OCI-LY7 (cell line): ENCODE results near the gene RNASE12. TPM values are rescaled to one million over a fixed set of nuclear protein-coding genes. Genes with fewer than 3 reads are reported as not detected.

Source experiments
- BruUV-seq: library from RNA; stranded (reverse); fragments of 400-500 nt; replicated peaks from 2 replicates; lab custom pipeline; 2021; lab: Mats Ljungman, UMichigan
- CTCF ChIA-PET: fragments of 300-600 bp; sonication (Branson Sonifier 250); formaldehyde crosslinking; loops from one replicate; lab custom pipeline; 2022; ENCODE audit warnings: antibody characterized with exemption; ENCODE audit not compliant: unreplicated experiment; lab: Charles Lee
- POLR2A ChIA-PET: fragments of 300-600 bp; sonication (Branson Sonifier 250); formaldehyde crosslinking; loops from one replicate; lab custom pipeline; 2022; ENCODE audit warnings: antibody characterized with exemption; lab: Charles Lee
- DNase-seq: peaks from one replicate; pipeline ENCODE4 v3.0.0-alpha.2; 2015; ENCODE audit warnings: low spot score
- H2AFZ ChIP-seq: fragments of 200-600 bp; sonication (generic), shearing (Covaris generic); 2 replicates; pipeline ENCODE4 v1.6.1; 2014; ENCODE audit warnings: mild to moderate bottlenecking, antibody characterized with exemption, low read length, moderate library complexity
- H3K27ac ChIP-seq: fragments of 200-600 bp; sonication (generic); 2 replicates; pipeline ENCODE4 v1.5.1; 2014; ENCODE audit warnings: mixed run types, low read depth, mild to moderate bottlenecking, moderate library complexity, low read length, inconsistent platforms; ENCODE audit not compliant: poor library complexity, severe bottlenecking
- H3K36me3 ChIP-seq: fragments of 200-600 bp; sonication (generic); 2 replicates; pipeline ENCODE4 v1.6.1; 2014; ENCODE audit warnings: mild to moderate bottlenecking, antibody characterized with exemption, low read length, moderate library complexity, mixed read lengths; ENCODE audit not compliant: insufficient read depth
- H3K4me1 ChIP-seq: fragments of 200-600 bp; sonication (generic); 2 replicates; pipeline ENCODE4 v1.5.1; 2014; ENCODE audit warnings: mild to moderate bottlenecking, low read length; ENCODE audit not compliant: insufficient read depth, poor library complexity, severe bottlenecking
- H3K4me2 ChIP-seq: fragments of 200-600 bp; sonication (generic); 2 replicates; pipeline ENCODE4 v1.6.1; 2014; ENCODE audit warnings: mild to moderate bottlenecking, low read length
- H3K4me3 ChIP-seq: fragments of 200-600 bp; sonication (generic); 2 replicates; pipeline ENCODE4 v1.5.1; 2014; ENCODE audit warnings: mild to moderate bottlenecking, low read depth, low read length; ENCODE audit not compliant: poor library complexity, severe bottlenecking
- H3K79me2 ChIP-seq: fragments of 200-600 bp; sonication (generic); 2 replicates; pipeline ENCODE4 v1.6.1; 2016; ENCODE audit warnings: low read depth, mild to moderate bottlenecking, low read length, moderate library complexity, mixed read lengths; ENCODE audit not compliant: insufficient read depth
- H3K9me2 ChIP-seq: fragments of 200-600 bp; sonication (generic); 2 replicates; pipeline ENCODE4 v1.6.1; 2016; ENCODE audit warnings: mild to moderate bottlenecking, low read length, mixed read lengths; ENCODE audit not compliant: insufficient read depth
- H3K9me3 ChIP-seq: fragments of 200-600 bp; sonication (generic); 2 replicates; pipeline ENCODE4 v1.6.1; 2014; ENCODE audit warnings: mild to moderate bottlenecking, mixed run types, low read length, mixed read lengths
- H4K20me1 ChIP-seq: fragments of 200-600 bp; sonication (generic); 2 replicates; pipeline ENCODE4 v1.6.1; 2014; ENCODE audit warnings: mild to moderate bottlenecking, antibody characterized with exemption, low read length, moderate library complexity, mixed read lengths; ENCODE audit not compliant: insufficient read depth
- CTCF ChIP-seq: fragments of 200-600 bp; sonication (generic); conservative IDR thresholded peaks from 2 replicates; pipeline ENCODE4 v1.5.1; 2014; ENCODE audit warnings: mild to moderate bottlenecking, antibody characterized with exemption, low read length, moderate library complexity, mixed read lengths
- EZH2phosphoT487 ChIP-seq: fragments of 200-600 bp; sonication (generic); IDR thresholded peaks from 2 replicates; pipeline ENCODE4 v1.6.1; 2018; ENCODE audit warnings: low read depth, borderline replicate concordance, mild to moderate bottlenecking, mixed run types, antibody characterized with exemption, low read length, moderate library complexity, mixed read lengths
- intact Hi-C: fragments of 100-400 bp; cut with micrococcal nuclease; formaldehyde crosslinking; loops from one replicate; pipeline ENCODE4 v1.10.0; 2022; ENCODE audit not compliant: unreplicated experiment
- total RNA-seq, 2 experiments: library from RNA; depleted of rRNA in 1 of 2; stranded (reverse); fragments of >200 nt in 1 of 2; shearing (Covaris generic) in 1 of 2; gene quantifications; 2 replicates each; pipeline ENCODE4 v1.2.3, GENCODE V29; 2014 to 2022

The RNASE12 gene
- total RNA-seq, 2 experiments from 2014 or later, result not detected

GRCh38 chr14:20632448-20632830 lies 41.3 kb upstream of the RNASE12 start:
- H3K9me3 ChIP-seq, result no peaks in the 10 kb centered on the region
- no peak for DNase-seq
- no peak overlapping the region for H3K4me3 ChIP-seq
- no peak overlapping the region for H2AFZ ChIP-seq
- no peak overlapping the region; the same call in 1 of the 2 replicates for H3K4me2 ChIP-seq
- ChIA-PET CTCF (no interaction called here), POLR2A (interaction anchor here (0.6 kb wide), 1 partner anchor 184 kb away, joined by 4 read pairs; no protein-coding TSS in a partner anchor)
- no peaks in the 10 kb centered on the region for H3K9me2 ChIP-seq
- H3K36me3 ChIP-seq, result no peaks in the 10 kb centered on the region
- BruUV-seq, result no TSS peak
- no peaks in the 10 kb centered on the region for H3K4me1 ChIP-seq
- no peaks in the 10 kb centered on the region for H3K79me2 ChIP-seq
- no peaks in the 10 kb centered on the region for H4K20me1 ChIP-seq
- no peak overlapping the region for H3K27ac ChIP-seq
- intact Hi-C loops, result no loop called here
- TF ChIP-seq CTCF (no peak), EZH2phosphoT487 (no peak)

- Histone ChIP-seq H3K36me3 (no peaks in the 10 kb centered on the region), H3K4me2 (no peak overlapping the region), H2AFZ (no peak overlapping the region), H3K4me1 (no peaks in the 10 kb centered on the region), H3K4me3 (no peak overlapping the region), H3K79me2 (no peaks in the 10 kb centered on the region), H4K20me1 (no peaks in the 10 kb centered on the region), H3K9me3 (no peaks in the 10 kb centered on the region), H3K27ac (no peak overlapping the region), H3K9me2 (no peaks in the 10 kb centered on the region)
- no peak for DNase-seq
- no TSS peak for BruUV-seq
- ChIA-PET POLR2A (interaction anchor here (0.6 kb wide), 1 partner anchor 184 kb away, joined by 4 read pairs; no protein-coding TSS in a partner anchor), CTCF (no interaction called here)
- TF ChIP-seq EZH2phosphoT487 (no peak), CTCF (no peak)
- intact Hi-C loops, result no loop called here
Observed at GRCh38 chr14:20631880-20632389, 40.8 kb upstream of the RNASE12 start.
